Bronchial epithelial cell (primary cell): Measurements from ENCODE around the gene WDR45B. TPM values are rescaled to one million over a fixed set of nuclear protein-coding genes. Genes with fewer than 3 reads are reported as not detected.

Experiments used
- DNase-seq: peaks from one replicate; pipeline ENCODE4 v3.0.0-alpha.2; 2010; ENCODE audit warnings: low read depth
- FAIRE-seq: peaks from 2 replicates; lab custom pipeline; 2011; peaks lifted over from hg19 to GRCh38; lab: Jason Lieb, UNC
- H3K27me3 ChIP-seq: 2 replicates; pipeline ENCODE4 v1.5.1; 2011; ENCODE audit warnings: low read length; ENCODE audit not compliant: control insufficient read depth, insufficient read depth
- H3K36me3 ChIP-seq: 2 replicates; pipeline ENCODE4 v1.5.1; 2011; ENCODE audit warnings: low read length; ENCODE audit not compliant: control insufficient read depth, insufficient read depth
- H3K4me3 ChIP-seq: 2 replicates; pipeline ENCODE4 v1.5.1; 2011; ENCODE audit warnings: mild to moderate bottlenecking, low read depth, low read length, control low read depth
- total RNA-seq: library from RNA; depleted of rRNA; stranded (reverse); fragments of >200 nt; gene quantifications from 2 replicates; pipeline ENCODE4 v1.2.1, GENCODE V29; 2014
- TF ChIP-seq, protein P1 (sequence below): IDR thresholded peaks from 2 replicates; pipeline ENCODE4 v1.5.1; 2011; ENCODE audit warnings: mild to moderate bottlenecking, moderate library complexity, low read length, control low read depth, inconsistent platforms; ENCODE audit not compliant: insufficient read depth, severe bottlenecking

WDR45B gene
- 90.8 and 94.7 TPM in 2 replicates for total RNA-seq

DNA sequence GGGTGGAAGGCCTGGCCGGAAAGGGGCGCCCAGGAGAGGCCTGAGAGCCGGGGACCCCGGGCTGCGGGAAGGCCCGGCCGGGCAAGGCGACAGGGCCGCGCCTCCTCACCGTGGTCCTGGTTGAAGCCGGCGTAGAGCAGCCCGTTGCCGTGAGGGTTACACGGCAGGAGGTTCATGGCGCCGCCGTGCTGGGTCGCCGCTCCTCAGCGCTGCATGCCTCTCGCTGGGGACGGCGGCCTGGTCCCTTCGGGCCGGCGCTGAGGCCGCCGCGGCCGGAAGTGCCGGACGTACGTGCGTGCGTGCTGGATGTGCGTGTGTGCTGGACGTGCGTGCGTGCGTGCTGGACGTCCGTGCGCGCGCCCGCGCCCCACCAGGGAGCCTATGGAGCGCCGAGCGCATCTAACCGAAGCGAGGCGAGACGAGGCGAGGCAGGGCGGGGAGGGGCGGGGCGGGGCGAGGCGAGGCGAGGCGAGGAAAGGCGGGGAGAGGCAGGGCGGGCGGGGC, at the start of gene WDR45B:
TSS of gene WDR45B (minus strand) at position 280 of the 504 bp plus-strand sequence. CDS start at position 176, 104 bp downstream.
- TF ChIP-seq, protein P1, sequence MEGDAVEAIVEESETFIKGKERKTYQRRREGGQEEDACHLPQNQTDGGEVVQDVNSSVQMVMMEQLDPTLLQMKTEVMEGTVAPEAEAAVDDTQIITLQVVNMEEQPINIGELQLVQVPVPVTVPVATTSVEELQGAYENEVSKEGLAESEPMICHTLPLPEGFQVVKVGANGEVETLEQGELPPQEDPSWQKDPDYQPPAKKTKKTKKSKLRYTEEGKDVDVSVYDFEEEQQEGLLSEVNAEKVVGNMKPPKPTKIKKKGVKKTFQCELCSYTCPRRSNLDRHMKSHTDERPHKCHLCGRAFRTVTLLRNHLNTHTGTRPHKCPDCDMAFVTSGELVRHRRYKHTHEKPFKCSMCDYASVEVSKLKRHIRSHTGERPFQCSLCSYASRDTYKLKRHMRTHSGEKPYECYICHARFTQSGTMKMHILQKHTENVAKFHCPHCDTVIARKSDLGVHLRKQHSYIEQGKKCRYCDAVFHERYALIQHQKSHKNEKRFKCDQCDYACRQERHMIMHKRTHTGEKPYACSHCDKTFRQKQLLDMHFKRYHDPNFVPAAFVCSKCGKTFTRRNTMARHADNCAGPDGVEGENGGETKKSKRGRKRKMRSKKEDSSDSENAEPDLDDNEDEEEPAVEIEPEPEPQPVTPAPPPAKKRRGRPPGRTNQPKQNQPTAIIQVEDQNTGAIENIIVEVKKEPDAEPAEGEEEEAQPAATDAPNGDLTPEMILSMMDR: no peak
- H3K36me3 ChIP-seq: peaks cover 3% of the 10 kb centered on the region
- peak within 1 kb of the TSS; percentile 95 for H3K4me3 ChIP-seq
- FAIRE-seq (no peak), DNase-seq (peak; percentile 77)
- H3K27me3 ChIP-seq: no peaks in the 10 kb centered on the region

DNA sequence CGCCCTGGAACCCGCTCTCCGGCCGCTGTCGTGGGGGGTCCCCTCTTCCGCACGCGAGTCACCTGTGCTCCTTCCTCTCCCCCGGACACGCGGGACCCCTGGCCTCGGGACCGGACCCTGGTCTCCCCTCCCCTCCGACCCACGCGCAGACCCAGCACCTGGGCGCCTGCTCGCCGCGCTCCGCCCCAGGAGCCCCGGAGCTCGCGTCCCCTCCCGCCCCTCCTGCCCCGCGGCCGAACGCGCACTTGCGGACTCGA, 49.5 kb upstream of the WDR45B start:
- Histone ChIP-seq H3K4me3 (peak overlapping the region; percentile 56), H3K27me3 (no peaks in the 10 kb centered on the region), H3K36me3 (no peaks in the 10 kb centered on the region)
- DNase-seq (no peak), FAIRE-seq (no peak)
- TF ChIP-seq, protein P1: no peak

DNA sequence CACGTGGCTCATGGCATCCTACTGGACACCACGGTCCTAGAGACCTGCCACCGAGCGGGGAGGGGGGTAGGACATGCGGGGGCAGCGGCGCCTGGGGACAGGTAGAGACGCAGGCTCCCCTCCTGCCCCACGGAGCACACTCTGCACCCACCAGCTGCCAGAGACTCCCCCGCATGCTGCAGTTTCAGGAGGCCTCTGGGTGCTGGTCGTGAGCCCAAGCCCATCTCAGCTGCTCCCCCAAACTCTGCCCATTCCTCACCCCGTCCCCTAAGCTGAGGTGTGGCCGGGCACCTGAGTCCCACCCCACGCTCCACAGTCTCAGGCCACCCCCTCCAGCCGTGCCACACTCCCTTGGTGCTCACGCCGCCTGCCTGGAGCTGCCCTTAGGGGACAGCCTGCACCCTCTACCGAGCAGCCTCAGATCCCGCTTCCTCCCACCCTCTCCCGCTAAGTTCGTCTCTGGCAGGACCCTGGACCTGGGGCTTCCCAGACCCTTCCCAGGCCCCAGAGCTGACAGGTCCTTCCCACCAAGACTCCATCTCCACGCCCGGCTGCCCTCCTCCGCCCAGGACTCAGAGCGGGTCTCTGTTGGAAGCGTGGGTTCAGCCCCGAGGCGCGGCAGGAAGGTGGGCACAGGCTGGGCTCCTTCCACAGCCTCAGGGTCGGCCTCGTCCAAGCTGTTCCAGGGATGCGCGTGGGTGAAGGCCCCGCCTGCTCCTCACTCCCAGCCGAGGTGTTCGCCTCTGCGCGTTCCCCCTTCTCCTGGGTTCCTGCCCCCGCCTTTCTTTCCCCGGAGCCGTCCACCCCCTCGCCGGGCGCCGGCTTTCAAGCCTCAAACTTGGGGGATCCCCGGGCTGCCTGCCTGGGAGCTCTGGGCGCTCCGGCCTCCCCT, 48.9 kb upstream of the WDR45B start:
- DNase-seq (no peak), FAIRE-seq (no peak)
- no peaks in the 10 kb centered on the region for H3K27me3 ChIP-seq
- TF ChIP-seq, protein P1: no peak
- H3K36me3 ChIP-seq: no peaks in the 10 kb centered on the region
- H3K4me3 ChIP-seq: peak overlapping the region; percentile 56

DNA sequence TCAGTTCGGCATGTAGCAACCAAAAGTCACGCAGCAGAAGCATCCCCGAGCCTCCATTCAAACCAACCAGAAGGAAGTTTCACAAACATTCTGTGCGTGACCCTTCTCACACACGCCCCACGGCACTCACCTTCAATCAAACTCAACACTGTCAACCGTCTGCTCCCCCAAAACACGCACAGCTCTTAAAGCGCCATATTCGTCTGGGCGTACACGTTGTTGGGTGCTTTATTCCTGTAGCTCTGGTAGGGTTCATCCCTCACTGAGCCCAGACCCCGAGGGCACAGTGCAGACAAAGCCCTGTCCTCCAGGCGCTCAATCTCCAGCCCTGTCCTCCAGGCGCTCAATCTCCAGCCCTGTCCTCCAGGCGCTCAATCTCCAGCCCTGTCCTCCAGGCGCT, 48.0 kb upstream of the WDR45B start:
- Histone ChIP-seq H3K4me3 (no peak overlapping the region), H3K27me3 (no peaks in the 10 kb centered on the region), H3K36me3 (peaks cover 2% of the 10 kb centered on the region)
- FAIRE-seq: no peak
- DNase-seq: no peak
- TF ChIP-seq, protein P1: no peak

DNA sequence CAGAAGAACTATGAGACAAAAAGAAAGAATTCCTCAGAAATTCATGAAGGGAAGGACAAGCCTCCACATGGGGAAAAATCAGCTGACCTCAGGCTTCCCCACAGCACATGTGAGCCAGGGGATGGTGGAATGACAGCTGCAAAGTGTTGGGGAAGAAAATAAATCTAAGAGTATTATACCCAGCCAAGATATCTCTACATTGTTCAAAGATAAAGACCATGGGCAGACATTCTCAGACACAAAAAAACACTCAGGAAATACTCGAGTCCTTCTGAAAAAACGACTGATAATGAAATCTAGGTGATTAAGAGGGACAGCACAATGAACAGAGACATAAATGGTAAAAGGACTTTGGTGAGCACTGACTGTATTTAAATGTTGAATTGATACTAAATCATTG, 46.4 kb upstream of the WDR45B start:
- Histone ChIP-seq H3K36me3 (peaks cover 2% of the 10 kb centered on the region), H3K4me3 (no peak overlapping the region), H3K27me3 (no peaks in the 10 kb centered on the region)
- DNase-seq (no peak), FAIRE-seq (no peak)
- TF ChIP-seq, protein P1: no peak
